ENCODE results near the gene GNAL.
"Not testable (repeated sequence)": the region's sequence is repeated elsewhere in the genome, so short reads cannot be mapped to it uniquely, and the experiment has no call there.

Gene GNAL

DNA sequence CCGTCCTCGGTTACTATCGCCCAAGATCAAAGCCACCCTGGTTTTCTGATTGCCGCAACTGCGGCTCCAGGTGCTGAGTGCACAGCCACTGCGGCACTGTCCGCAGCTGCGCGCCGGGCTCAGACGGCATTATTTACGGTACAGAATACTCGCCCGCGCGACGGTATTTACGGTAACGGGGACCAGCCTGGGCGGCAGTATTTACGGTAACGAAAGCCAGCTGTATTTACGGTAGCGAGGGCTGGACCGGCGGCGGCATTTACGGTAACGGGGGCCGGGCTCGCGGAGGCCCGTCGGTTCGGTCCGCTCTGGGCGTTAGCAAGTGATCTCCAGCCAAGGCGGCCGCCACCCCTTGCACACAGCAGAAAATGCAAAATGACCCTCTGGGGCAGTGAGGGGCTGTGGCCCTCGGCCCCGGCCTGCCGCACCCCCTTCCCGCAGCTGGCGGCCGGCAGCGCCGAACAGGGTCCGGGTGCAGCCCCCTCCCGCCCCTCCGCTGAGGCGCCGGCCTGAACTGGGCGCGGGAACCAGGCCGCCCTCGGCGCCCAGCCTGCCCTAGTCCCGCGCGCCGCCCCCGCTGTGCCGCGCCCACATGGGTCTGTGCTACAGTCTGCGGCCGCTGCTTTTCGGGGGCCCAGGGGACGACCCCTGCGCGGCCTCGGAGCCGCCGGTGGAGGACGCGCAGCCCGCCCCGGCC is at the start of gene GNAL:
Gene GNAL (plus strand): TSS at position 293 of the 697 bp plus-strand sequence. CDS start 300 bp downstream, at position 593.
- FAIRE-seq: no peak

GRCh38 chr18:11647310-11647709 is 41.8 kb upstream of the GNAL start:
- not testable (repeated sequence) for FAIRE-seq

- not testable (repeated sequence) for FAIRE-seq
These were observed 41.3 kb upstream of the GNAL start for GRCh38 chr18:11647804-11648203.

DNA sequence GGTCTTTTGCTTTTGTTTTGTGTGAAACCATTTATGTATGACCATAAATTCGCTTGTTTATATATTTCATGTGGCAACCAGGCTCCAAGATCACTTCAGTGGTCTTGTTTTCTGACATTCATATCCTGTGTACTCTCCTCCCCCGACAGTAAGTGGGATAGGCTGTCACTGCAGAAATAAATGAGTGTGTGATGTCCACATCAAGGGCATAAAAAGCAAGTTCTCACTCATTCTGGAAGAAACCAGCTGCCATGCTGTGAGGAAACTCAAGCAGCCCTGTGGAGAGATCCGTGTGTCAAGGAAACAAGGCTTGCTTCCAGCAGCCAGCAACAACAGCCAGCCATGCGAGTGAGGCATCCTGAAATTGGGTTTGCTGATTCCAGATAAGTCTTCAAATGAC is 39.2 kb upstream of the GNAL start:
- FAIRE-seq: no peak

DNA sequence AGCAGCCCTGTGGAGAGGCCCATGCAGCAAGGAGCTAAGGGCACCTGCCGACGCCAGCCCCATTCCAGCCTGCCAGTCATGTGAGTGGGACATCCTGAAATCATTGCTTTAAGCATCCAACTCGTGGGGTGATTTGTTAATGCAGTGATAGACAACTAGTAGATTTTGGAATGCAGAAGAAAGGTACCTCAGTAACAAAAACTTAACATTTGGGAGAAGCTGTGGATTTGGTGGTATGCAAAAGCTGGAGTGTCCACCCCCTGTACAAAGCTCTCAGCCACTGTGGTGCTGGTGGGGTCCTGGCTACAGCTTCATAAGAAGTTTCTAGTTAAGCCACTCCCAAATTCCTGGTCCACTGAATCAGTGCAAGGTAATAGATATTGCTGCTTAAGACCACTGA is 37.2 kb upstream of the GNAL start:
- FAIRE-seq: no peak

DNA sequence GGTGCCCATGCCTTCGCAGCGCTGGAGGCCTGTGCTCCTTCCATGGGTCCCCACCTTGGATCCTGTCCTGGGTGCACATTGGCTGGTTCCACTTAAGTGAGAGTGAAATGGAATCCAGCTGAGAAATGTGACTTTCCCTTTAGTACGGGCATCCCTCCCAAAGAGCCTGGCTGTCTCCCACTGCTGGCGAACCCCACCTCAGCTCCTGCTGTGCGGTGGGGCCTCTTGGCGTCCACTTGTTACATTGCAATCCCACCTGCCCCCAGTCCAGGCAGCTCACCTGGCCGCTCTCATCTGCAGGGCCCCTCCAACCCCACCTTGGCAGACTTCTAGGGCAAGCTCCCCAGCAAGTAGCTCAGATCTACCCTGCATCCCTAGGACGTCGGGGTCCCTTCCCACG is 35.5 kb upstream of the GNAL start:
- no peak for FAIRE-seq

DNA sequence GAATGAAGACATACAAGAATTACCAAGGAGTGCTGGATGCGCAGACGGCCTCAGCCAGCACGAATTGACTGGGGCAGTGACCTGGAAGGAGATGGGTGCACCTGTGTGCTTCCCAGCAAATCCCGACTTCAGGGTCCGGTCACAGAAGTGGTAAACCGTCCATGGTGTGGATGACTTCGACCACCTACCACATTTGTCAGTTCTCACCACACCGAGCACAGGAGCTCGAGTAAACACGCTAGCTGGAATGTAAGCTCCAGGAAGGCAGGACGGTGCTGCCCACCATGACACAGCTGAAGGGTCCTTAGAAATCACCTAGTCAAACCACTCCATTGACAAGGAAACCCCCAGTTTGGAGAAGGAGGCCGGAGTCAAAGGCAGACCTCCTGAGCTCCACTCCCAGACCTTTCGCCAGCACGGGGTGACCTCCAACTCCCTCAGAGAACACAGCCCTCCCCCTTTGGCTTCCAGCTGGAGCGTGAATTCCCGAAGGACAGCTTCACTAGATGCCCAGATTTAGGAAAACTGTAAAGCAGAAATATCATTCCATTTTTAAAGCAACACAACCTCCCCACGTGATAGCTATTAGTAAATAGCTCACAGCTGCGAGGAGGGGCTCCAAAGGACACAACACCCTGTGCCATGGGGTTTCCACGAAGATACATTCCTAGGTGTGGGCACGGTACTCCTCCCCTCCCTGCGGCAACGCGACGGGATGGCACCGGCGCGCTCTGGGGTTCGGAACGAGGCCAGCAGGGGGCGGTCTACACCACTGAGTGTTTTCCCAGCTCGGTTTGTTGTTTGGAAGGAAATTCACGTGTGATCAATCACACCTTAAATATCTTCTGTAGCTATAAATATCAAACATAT is 34.1 kb upstream of the GNAL start:
- FAIRE-seq: no peak

- FAIRE-seq: no peak
These were observed 33.5 kb upstream of the GNAL start for GRCh38 chr18:11655606-11655932.

DNA sequence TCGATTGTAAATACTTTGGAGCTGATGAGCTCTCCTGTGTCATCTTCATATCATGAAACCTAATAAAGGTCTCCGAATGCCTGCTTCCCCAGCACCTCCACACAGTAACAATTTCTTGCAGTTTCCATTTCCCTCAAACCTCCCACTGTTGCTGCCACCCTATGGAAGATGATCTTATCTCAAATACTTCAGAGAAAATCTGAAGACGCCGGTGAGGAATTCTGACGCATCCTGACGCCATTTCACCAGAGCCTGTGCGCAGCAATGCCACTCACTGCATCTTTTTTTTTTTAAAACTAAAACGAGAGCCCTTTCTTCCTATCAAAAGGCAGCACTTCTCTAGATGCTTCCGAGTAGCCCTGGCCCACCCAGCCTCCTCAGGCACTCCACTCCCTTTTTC is 31.9 kb upstream of the GNAL start:
- FAIRE-seq: no peak

GRCh38 chr18:11657554-11657953 is 31.5 kb upstream of the GNAL start:
- FAIRE-seq: no peak

GRCh38 chr18:11658019-11658418 is 31.0 kb upstream of the GNAL start:
- no peak for FAIRE-seq

DNA sequence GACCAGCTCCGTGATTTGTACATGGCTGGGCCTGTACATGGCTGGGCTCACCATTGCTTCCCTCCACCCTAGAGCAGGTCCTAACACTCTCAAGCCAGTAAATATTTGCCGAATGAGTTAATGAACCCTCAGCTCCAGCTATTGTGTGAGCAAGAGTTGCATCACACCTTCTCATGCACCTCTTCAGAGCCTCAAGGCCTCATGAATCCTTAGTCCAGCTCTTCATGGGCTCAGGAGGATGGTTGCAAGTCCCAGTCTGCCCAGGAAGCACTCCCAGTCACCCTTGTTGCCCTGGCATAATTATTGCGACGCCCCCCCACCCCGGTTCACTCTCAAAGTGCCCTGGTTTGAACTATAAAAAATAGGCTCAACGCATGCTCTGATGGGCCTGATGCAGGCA is 30.1 kb upstream of the GNAL start:
- no peak for FAIRE-seq

DNA sequence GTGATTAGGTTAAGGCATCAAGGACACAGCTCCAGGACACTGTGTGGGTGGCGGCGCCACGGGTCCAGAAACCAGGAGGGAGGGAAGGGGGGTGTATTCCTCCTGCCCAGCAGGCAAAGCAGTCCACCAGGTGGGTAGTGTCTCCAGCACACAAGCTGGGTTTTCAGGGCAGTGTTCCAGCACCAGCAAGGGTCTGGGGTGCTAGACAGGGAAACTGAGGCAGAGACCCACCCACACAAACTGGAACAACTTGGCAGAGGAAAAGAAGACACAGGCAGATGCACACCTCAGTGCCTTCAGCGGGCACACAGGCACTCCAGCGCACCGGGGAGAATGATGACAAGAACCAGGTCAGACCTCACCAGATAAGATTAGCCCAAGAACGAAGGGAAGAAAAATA is 28.4 kb upstream of the GNAL start:
- no peak for FAIRE-seq

- no peak for FAIRE-seq
These were observed 27.6 kb upstream of the GNAL start for GRCh38 chr18:11661430-11661829.

DNA sequence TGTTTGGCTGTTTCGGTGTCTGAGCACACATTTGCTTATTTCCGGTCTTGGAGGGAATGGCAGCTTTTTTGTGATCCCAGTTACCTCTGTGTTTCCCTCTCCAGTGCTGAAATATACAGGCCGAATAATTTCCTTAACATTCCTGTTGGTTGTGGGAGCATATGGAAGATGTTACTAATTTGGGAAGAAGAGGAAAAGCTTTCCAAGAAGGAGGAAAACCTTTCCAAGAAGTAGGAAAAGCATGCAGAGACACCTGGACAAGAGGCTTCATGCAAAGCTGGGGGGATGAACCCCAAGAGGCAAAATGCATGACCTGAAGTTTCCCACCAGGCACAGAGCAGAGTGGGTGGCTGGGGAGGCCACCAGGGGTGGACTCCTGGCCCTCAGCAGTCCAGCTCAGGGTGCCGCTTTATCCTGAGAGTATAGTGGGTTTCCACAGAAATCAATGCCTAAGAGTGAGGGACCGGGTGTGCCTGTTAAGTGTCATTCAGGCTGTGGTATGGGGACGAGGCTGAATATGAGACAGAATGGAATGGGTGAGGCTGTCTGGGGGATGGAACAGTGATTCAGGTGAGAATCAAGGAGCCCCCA is 25.5 kb upstream of the GNAL start:
- FAIRE-seq: no peak

GRCh38 chr18:11664286-11664685 is 24.8 kb upstream of the GNAL start:
- no peak for FAIRE-seq

DNA sequence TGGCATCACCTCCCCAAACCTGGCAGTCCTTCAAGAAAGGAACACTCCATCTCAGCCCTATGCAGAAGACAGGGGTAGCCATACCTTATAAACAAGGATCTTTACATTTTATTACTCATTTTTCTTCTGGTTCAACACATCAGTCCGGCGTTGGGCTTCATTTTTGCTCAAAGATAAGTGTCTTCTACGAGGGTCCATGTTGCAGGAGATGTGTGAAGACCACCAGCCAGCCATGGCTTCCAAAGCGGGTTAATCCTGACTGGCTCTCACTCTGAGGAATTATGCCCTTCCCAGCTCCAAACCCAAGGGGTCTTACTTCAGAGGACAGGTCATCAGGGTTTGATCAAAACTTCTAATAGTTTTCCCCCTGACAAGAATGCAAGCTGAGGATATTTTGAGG is 23.9 kb upstream of the GNAL start:
- no peak for FAIRE-seq

DNA sequence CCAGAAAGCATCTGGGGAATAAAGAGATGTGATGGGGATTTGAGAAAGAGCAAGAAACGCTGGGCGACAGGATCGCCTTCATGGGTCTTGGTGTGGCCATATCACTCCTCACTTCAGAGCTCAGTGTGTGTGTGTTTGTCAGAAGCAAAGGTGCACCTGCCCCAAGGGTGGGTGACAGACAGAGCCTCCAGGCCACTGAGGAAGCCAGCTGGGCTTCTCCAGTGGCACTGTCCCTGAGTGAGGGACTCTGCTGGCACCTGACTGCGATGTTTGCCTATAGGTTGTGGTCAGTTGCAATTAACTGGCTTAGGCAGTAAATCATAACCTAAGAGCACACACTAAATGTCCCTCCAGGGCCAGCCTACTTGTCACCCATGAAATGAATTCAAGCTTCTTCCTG is 23.5 kb upstream of the GNAL start:
- FAIRE-seq: no peak

GRCh38 chr18:11666176-11666575 is 22.9 kb upstream of the GNAL start:
- no peak for FAIRE-seq

DNA sequence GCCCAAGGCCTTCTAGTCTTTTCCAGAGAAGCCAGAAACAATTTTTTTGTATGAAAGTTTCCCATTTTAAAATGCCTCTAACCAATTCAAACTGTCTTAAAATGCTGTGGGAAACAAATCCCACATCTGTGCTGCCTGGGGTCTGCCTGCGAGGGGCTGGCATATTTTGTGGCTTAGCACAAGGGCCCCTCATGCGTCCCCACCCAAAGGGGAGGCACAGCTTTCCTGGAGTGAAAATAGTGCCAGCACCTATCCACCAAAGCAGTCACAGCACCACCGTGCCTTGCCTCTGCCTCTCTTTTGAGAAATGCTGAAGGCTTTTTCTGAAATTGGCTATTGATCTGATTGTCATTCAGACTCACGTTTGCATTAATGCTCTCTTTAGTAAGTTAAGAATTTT is 22.2 kb upstream of the GNAL start:
- no peak for FAIRE-seq

- FAIRE-seq: no peak
These were observed 21.5 kb upstream of the GNAL start for GRCh38 chr18:11667578-11667977.

GRCh38 chr18:11668441-11669169 is 20.5 kb upstream of the GNAL start:
- FAIRE-seq: no peak

GRCh38 chr18:11669271-11669947 is 19.7 kb upstream of the GNAL start:
- FAIRE-seq: no peak

Measured in islet of Langerhans (tissue), 1 donor.